NCI-H526 treated with DMSO at 0.1 percent for 48 hours (cell line): ENCODE data around the gene CCR9.

ENCODE experiments used
- DNase-seq: peaks from one replicate; lab custom pipeline; 2025; lab: John Stamatoyannopoulos, UW

The CCR9 gene

GRCh38 chr3:45873036-45873435 lies 13.3 kb upstream of the CCR9 start:
- no peak for DNase-seq

GRCh38 chr3:45873638-45874037 lies 12.7 kb upstream of the CCR9 start:
- no peak for DNase-seq

- DNase-seq = no peak
Measured at GRCh38 chr3:45874677-45875346, 11.5 kb upstream of the CCR9 start.

GRCh38 chr3:45878124-45878523 lies 8.2 kb upstream of the CCR9 start:
- no peak for DNase-seq

- DNase-seq = no peak
Measured at GRCh38 chr3:45880725-45881077, 5.6 kb upstream of the CCR9 start.

- no peak for DNase-seq
Measured at GRCh38 chr3:45881078-45882022, 5.0 kb upstream of the CCR9 start.

GRCh38 chr3:45884368-45885201 lies 1.8 kb upstream of the CCR9 start:
- DNase-seq = no peak

GRCh38 chr3:45887285-45887684 lies 942 bp downstream of the CCR9 start:
- DNase-seq = no peak

GRCh38 chr3:45887759-45888511 lies 1.6 kb downstream of the CCR9 start:
- DNase-seq = no peak

- no peak for DNase-seq
Measured at GRCh38 chr3:45889337-45889736, 3.0 kb downstream of the CCR9 start.

- DNase-seq = no peak
Measured at GRCh38 chr3:45890405-45890804, 4.1 kb downstream of the CCR9 start.

- DNase-seq = no peak
Measured at GRCh38 chr3:45892161-45892560, 5.8 kb downstream of the CCR9 start.

GRCh38 chr3:45894015-45894414 lies 7.7 kb downstream of the CCR9 start:
- no peak for DNase-seq

GRCh38 chr3:45895686-45896468 lies 9.5 kb downstream of the CCR9 start:
- DNase-seq = no peak

GRCh38 chr3:45896956-45897355 lies 10.6 kb downstream of the CCR9 start:
- DNase-seq = no peak

- no peak for DNase-seq
Measured at GRCh38 chr3:45904931-45905330, 18.6 kb downstream of the CCR9 start.

GRCh38 chr3:45905755-45906154 lies 19.4 kb downstream of the CCR9 start:
- no peak for DNase-seq

GRCh38 chr3:45906681-45907407 lies 20.5 kb downstream of the CCR9 start:
- DNase-seq = no peak

GRCh38 chr3:45907769-45908705 lies 21.7 kb downstream of the CCR9 start:
- no peak for DNase-seq
